HG03457 (cell line): ENCODE results near the gene EPB41L2.

Experiments
- ATAC-seq: cut with Tn5 transposase; IDR thresholded peaks from one replicate; pipeline ENCODE4 v1.9.1; 2021; ENCODE audit warnings: moderate number of reproducible peaks; ENCODE audit not compliant: unreplicated experiment

The EPB41L2 gene

GRCh38 chr6:131062241-131063027 lies 611 bp downstream of the EPB41L2 start:
- ATAC-seq = no peak

GRCh38 chr6:131061751-131062119 lies 1.3 kb downstream of the EPB41L2 start:
- no peak for ATAC-seq

GRCh38 chr6:131061041-131061750 lies 1.8 kb downstream of the EPB41L2 start:
- ATAC-seq = no peak

- no peak for ATAC-seq
Measured at GRCh38 chr6:131060311-131060710, 2.7 kb downstream of the EPB41L2 start.

GRCh38 chr6:131059486-131059885 lies 3.6 kb downstream of the EPB41L2 start:
- no peak for ATAC-seq

- ATAC-seq = no peak
Measured at GRCh38 chr6:131058236-131058635, 4.8 kb downstream of the EPB41L2 start.

GRCh38 chr6:131054392-131055250 lies 8.4 kb downstream of the EPB41L2 start:
- no peak for ATAC-seq

GRCh38 chr6:131053546-131054240 lies 9.4 kb downstream of the EPB41L2 start:
- no peak for ATAC-seq

GRCh38 chr6:131052181-131052580 lies 10.9 kb downstream of the EPB41L2 start:
- ATAC-seq = no peak

GRCh38 chr6:131051341-131051740 lies 11.7 kb downstream of the EPB41L2 start:
- ATAC-seq = no peak

- no peak for ATAC-seq
Measured at GRCh38 chr6:131049608-131050007, 13.4 kb downstream of the EPB41L2 start.

GRCh38 chr6:131048933-131049515 lies 14.0 kb downstream of the EPB41L2 start:
- ATAC-seq = no peak

GRCh38 chr6:131048459-131048858 lies 14.6 kb downstream of the EPB41L2 start:
- no peak for ATAC-seq

- no peak for ATAC-seq
Measured at GRCh38 chr6:131045139-131045538, 17.9 kb downstream of the EPB41L2 start.

GRCh38 chr6:131043902-131044447 lies 19.1 kb downstream of the EPB41L2 start:
- ATAC-seq = no peak

GRCh38 chr6:131042664-131043063 lies 20.4 kb downstream of the EPB41L2 start:
- no peak for ATAC-seq

GRCh38 chr6:131041814-131042213 lies 21.2 kb downstream of the EPB41L2 start:
- no peak for ATAC-seq

- ATAC-seq = no peak
Measured at GRCh38 chr6:131040866-131041265, 22.2 kb downstream of the EPB41L2 start.

GRCh38 chr6:131039345-131039680 lies 23.7 kb downstream of the EPB41L2 start:
- no peak for ATAC-seq

- no peak for ATAC-seq
Measured at GRCh38 chr6:131038597-131039344, 24.3 kb downstream of the EPB41L2 start.
